Measurements from ENCODE around the gene EXOC4.

The EXOC4 gene

DNA sequence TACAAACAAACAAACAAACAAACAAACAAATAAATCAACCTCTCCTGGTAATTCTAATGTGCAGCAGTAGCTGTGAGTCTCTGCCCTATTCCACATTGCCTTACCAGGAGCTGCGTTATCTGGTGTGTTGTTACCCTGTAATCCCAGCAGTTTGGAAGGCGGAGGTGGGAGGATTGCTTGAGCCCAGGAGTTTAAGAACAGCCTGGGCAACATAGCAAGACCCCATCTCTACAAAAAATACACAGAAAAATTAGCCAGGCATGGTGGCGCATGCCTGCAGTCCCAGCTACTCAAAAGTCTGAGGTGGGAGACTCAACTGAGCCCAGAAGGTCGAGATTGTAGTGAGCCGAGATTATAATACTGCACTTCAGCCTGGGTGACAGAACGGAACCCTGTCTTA lies 192.7 kb downstream of the EXOC4 start:
- Histone ChIP-seq H3F3A (ENCODE audit: low read depth) (no peaks in the 10 kb centered on the region), H3K27me3 (ENCODE audit: insufficient read depth, low read length, poor library complexity, severe bottlenecking) (no peaks in the 10 kb centered on the region), H3K4me2 (ENCODE audit: low read depth, low read length, poor library complexity, severe bottlenecking) (no peak overlapping the region), H3K9me3 (ENCODE audit: insufficient read depth, low read depth, low read length) (no peaks in the 10 kb centered on the region), H3K36me3 (ENCODE audit: insufficient read depth, low read length) (no peaks in the 10 kb centered on the region), H2AFZ (ENCODE audit: low read length) (no peak overlapping the region), H3K4me3 (ENCODE audit: low read length, poor library complexity, severe bottlenecking) (no peak overlapping the region), H4K20me1 (ENCODE audit: insufficient read depth, low read length, poor library complexity, severe bottlenecking) (no peaks in the 10 kb centered on the region), H3K79me2 (ENCODE audit: insufficient read depth, low read length) (0 out of 2 replicates have a peak, but pooled peaks cover 2% of the 10 kb centered on the region), H3K9me2 (replicated peaks; ENCODE audit: low read depth, low read length) (no peaks in the 10 kb centered on the region), H3K9ac (ENCODE audit: low read depth, low read length, poor library complexity, severe bottlenecking) (no peak overlapping the region), H3K4me1 (ENCODE audit: insufficient read depth, low read length, poor library complexity, severe bottlenecking) (peaks cover 12% of the 10 kb centered on the region)
- no peak for TF ChIP-seq EZH2phosphoT487 (IDR thresholded peaks at IDR 0.05; ENCODE audit: borderline replicate concordance)
- TF ChIP-seq, protein P1, sequence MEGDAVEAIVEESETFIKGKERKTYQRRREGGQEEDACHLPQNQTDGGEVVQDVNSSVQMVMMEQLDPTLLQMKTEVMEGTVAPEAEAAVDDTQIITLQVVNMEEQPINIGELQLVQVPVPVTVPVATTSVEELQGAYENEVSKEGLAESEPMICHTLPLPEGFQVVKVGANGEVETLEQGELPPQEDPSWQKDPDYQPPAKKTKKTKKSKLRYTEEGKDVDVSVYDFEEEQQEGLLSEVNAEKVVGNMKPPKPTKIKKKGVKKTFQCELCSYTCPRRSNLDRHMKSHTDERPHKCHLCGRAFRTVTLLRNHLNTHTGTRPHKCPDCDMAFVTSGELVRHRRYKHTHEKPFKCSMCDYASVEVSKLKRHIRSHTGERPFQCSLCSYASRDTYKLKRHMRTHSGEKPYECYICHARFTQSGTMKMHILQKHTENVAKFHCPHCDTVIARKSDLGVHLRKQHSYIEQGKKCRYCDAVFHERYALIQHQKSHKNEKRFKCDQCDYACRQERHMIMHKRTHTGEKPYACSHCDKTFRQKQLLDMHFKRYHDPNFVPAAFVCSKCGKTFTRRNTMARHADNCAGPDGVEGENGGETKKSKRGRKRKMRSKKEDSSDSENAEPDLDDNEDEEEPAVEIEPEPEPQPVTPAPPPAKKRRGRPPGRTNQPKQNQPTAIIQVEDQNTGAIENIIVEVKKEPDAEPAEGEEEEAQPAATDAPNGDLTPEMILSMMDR (conservative IDR thresholded peaks at IDR 0.05; ENCODE audit: low read length): no peak

DNA sequence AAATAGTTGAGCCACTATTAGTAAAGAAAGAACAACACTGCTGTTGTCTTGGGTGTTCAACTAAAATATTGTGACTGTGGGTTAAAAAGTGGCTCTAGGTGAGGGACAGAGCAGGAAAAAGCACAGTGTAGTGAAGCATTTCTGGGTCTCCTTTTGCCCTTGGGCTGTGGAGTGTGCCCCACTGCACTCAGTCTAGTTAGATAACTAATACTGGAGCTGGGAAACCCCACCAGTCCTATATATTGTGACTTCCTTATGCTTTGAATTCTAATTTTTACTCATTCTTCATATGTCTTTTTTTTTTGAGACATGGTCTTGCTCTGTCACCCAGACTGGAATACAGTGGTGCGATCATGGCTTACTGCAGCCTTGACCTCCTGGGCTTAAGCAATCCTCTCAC lies 195.1 kb downstream of the EXOC4 start:
- no peak overlapping the region for H3K4me2 ChIP-seq (ENCODE audit: low read depth, low read length, poor library complexity, severe bottlenecking)

DNA sequence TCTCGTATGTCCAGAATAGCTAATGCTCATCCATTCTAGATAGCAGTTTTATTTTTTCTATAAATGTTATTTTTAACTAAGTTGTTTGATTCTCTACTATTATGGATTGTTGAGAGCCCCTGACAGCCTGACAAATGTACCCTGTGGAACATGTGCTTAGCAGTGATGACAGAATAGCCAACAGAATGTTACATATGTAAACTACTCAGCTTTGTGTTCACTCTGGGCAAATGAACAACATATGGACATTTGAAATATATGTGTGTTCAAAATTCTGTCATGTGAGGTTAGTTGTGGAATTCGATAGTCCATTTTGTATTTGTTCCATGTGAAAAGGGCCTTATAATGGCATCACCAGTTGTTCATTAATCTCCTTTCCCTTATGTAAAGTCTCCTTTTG lies 199.7 kb downstream of the EXOC4 start:
- H2AFZ ChIP-seq (ENCODE audit: low read length): no peak overlapping the region
- H3K79me2 ChIP-seq (ENCODE audit: insufficient read depth, low read length): no peaks in the 10 kb centered on the region
- H3K4me3 ChIP-seq (ENCODE audit: low read length, poor library complexity, severe bottlenecking): no peak overlapping the region
- TF ChIP-seq EZH2phosphoT487 (IDR thresholded peaks at IDR 0.05; ENCODE audit: borderline replicate concordance): no peak
- TF ChIP-seq, protein P1 (conservative IDR thresholded peaks at IDR 0.05; ENCODE audit: low read length): no peak
- H3K9me3 ChIP-seq (ENCODE audit: insufficient read depth, low read depth, low read length): no peaks in the 10 kb centered on the region
- no peaks in the 10 kb centered on the region for H4K20me1 ChIP-seq (ENCODE audit: insufficient read depth, low read length, poor library complexity, severe bottlenecking)
- no peaks in the 10 kb centered on the region for H3K36me3 ChIP-seq (ENCODE audit: insufficient read depth, low read length)
- no peak overlapping the region for H3K4me2 ChIP-seq (ENCODE audit: low read depth, low read length, poor library complexity, severe bottlenecking)
- H3K9ac ChIP-seq (ENCODE audit: low read depth, low read length, poor library complexity, severe bottlenecking): no peak overlapping the region
- no peaks in the 10 kb centered on the region for H3K9me2 ChIP-seq (replicated peaks; ENCODE audit: low read depth, low read length)
- H3K4me1 ChIP-seq (ENCODE audit: insufficient read depth, low read length, poor library complexity, severe bottlenecking): peaks cover 15% of the 10 kb centered on the region
- H3F3A ChIP-seq (ENCODE audit: low read depth): no peaks in the 10 kb centered on the region
- no peaks in the 10 kb centered on the region for H3K27me3 ChIP-seq (ENCODE audit: insufficient read depth, low read length, poor library complexity, severe bottlenecking)

More for the DNA sequence above, 195.1 kb downstream of the EXOC4 start:
- Histone ChIP-seq H3K36me3 (ENCODE audit: insufficient read depth, low read length) (no peaks in the 10 kb centered on the region), H4K20me1 (ENCODE audit: insufficient read depth, low read length, poor library complexity, severe bottlenecking) (no peaks in the 10 kb centered on the region), H3K9me3 (ENCODE audit: insufficient read depth, low read depth, low read length) (no peaks in the 10 kb centered on the region), H3K4me3 (ENCODE audit: low read length, poor library complexity, severe bottlenecking) (no peak overlapping the region), H3K9ac (ENCODE audit: low read depth, low read length, poor library complexity, severe bottlenecking) (no peak overlapping the region), H3F3A (ENCODE audit: low read depth) (no peaks in the 10 kb centered on the region), H3K9me2 (replicated peaks; ENCODE audit: low read depth, low read length) (no peaks in the 10 kb centered on the region), H2AFZ (ENCODE audit: low read length) (no peak overlapping the region), H3K27me3 (ENCODE audit: insufficient read depth, low read length, poor library complexity, severe bottlenecking) (no peaks in the 10 kb centered on the region), H3K4me1 (ENCODE audit: insufficient read depth, low read length, poor library complexity, severe bottlenecking) (peaks cover 24% of the 10 kb centered on the region), H3K79me2 (ENCODE audit: insufficient read depth, low read length) (no peaks in the 10 kb centered on the region)
- no peak for TF ChIP-seq EZH2phosphoT487 (IDR thresholded peaks at IDR 0.05; ENCODE audit: borderline replicate concordance)

DNA sequence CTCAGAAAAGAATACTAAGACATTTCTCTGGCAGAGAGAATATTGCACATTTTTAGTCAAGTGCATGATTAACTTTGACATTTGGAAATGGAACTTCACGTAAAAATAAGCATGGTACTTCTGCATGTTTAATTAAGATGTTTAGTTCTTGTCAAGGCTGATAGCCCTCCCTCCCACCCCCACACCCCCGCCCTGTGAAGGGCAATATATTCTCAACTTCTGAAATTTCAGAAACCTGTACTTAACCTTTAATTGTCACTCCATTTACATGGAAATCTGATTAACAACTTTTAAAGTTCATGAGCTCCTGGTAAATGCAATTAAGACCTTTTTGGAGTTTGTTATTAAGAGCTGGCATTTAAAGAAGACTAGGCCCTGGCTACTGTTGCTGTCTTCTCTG lies 205.8 kb downstream of the EXOC4 start:
- Histone ChIP-seq H3K36me3 (ENCODE audit: insufficient read depth, low read length) (no peaks in the 10 kb centered on the region), H2AFZ (ENCODE audit: low read length) (no peak overlapping the region), H3K9me2 (replicated peaks; ENCODE audit: low read depth, low read length) (no peaks in the 10 kb centered on the region), H3K4me2 (ENCODE audit: low read depth, low read length, poor library complexity, severe bottlenecking) (peak overlapping the region; percentile 18), H3K4me1 (ENCODE audit: insufficient read depth, low read length, poor library complexity, severe bottlenecking) (peaks cover 26% of the 10 kb centered on the region), H4K20me1 (ENCODE audit: insufficient read depth, low read length, poor library complexity, severe bottlenecking) (no peaks in the 10 kb centered on the region), H3K9ac (ENCODE audit: low read depth, low read length, poor library complexity, severe bottlenecking) (no peak overlapping the region), H3K4me3 (ENCODE audit: low read length, poor library complexity, severe bottlenecking) (no peak overlapping the region), H3K79me2 (ENCODE audit: insufficient read depth, low read length) (peaks cover 17% of the 10 kb centered on the region; the same call in 1 of the 2 replicates), H3K9me3 (ENCODE audit: insufficient read depth, low read depth, low read length) (no peaks in the 10 kb centered on the region), H3F3A (ENCODE audit: low read depth) (no peaks in the 10 kb centered on the region), H3K27me3 (ENCODE audit: insufficient read depth, low read length, poor library complexity, severe bottlenecking) (no peaks in the 10 kb centered on the region)
- TF ChIP-seq EZH2phosphoT487 (IDR thresholded peaks at IDR 0.05; ENCODE audit: borderline replicate concordance): no peak
